Colonic mucosa (tissue), 4 donors: ENCODE measurements around the gene LRMDA. TPM values are rescaled to one million over a fixed set of nuclear protein-coding genes. Genes with fewer than 3 reads are reported as not detected.

Source experiments
- DNase-seq: peaks from one replicate; pipeline ENCODE4 v3.0.0-alpha.2; 2020
- H3K27ac ChIP-seq: fragments of 200-600 bp; one replicate; pipeline ENCODE4 v1.8.0; 2021
- H3K27me3 ChIP-seq: fragments of 200-600 bp; one replicate; pipeline ENCODE4 v1.8.0; 2021
- H3K36me3 ChIP-seq: fragments of 200-600 bp; one replicate; pipeline ENCODE4 v1.8.0; 2021
- H3K4me1 ChIP-seq: fragments of 200-600 bp; one replicate; pipeline ENCODE4 v1.8.0; 2021; ENCODE audit warnings: mild to moderate bottlenecking
- H3K4me3 ChIP-seq: fragments of 200-600 bp; one replicate; pipeline ENCODE4 v1.8.0; 2021
- H3K9ac ChIP-seq, 2 donors: one replicate each; pipeline ENCODE4 v1.7.0; 2013; ENCODE audit warnings: control low read depth in 2 of 2, low read depth in 2 of 2, low read length in 2 of 2
- H3K9me3 ChIP-seq: fragments of 200-600 bp; one replicate; pipeline ENCODE4 v1.8.0; 2021
- intact Hi-C: fragments of 100-400 bp; cut with DNase I; formaldehyde crosslinking; loops from one replicate; pipeline ENCODE4 v1.14.1; 2022
- total RNA-seq, 2 donors: library from RNA; stranded (reverse); fragmentation: NEBNext Ultra II Directional in 1 of 2; extraction: Animal tissue kit (Norgen Biotek cat#: 25700) in 1 of 2; gene quantifications; one replicate each; pipeline ENCODE4 v1.2.1, GENCODE V29; 2021
- TF ChIP-seq, protein P1 (sequence below): fragments of 200-600 bp; IDR thresholded peaks from one replicate; pipeline ENCODE4 v1.8.0; 2022; ENCODE audit warnings: antibody characterized with exemption, mild to moderate bottlenecking
- donor health status: healthy.
- donor health status: DM: no; HTN: no; CAD: no.
- donor health status: DM: no; HTN: no; CAD: no.

The LRMDA gene
- total RNA-seq, 2 donors from 2014 or later: 2.5 to 5.2 TPM

DNA sequence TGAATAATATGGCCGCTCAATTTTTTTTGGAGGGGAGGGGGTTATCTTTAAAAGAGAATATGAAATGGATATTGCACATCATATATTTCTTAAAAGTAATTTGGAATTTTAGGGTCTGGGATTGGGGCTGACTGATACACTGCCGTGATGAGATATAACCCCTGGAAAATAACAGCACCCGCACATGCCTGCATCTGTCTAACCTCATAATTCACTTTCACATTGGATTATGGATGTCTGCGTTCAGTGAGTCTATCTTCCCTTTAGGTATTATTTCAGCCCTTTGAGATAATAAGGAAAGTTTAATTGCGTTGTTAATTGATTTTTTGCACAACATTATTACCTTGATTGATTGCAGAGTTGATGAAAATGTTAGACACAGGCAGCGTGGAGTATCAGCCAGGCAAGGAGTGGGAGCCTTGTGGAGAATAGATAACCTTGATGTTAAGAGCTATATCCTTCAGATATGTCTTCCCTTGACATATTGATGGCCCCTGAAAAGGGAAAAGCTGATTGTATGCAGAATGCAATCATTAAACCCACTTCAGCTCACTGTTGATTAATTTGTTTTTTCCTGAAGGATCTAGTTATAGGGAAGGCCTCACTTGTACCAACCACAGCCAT is 1111.0 kb downstream of the LRMDA start:
- Histone ChIP-seq H3K4me1 (no peaks in the 10 kb centered on the region), H3K27me3 (no peaks in the 10 kb centered on the region), H3K27ac (no peak overlapping the region), H3K36me3 (no peaks in the 10 kb centered on the region), H3K9ac (no peak overlapping the region), H3K4me3 (no peak overlapping the region), H3K9me3 (no peaks in the 10 kb centered on the region)
- intact Hi-C loops: loop anchor here (10.0 kb wide), 1 partner anchor 218 kb away; no protein-coding TSS in a partner anchor
- no peak for DNase-seq
- TF ChIP-seq, protein P1, sequence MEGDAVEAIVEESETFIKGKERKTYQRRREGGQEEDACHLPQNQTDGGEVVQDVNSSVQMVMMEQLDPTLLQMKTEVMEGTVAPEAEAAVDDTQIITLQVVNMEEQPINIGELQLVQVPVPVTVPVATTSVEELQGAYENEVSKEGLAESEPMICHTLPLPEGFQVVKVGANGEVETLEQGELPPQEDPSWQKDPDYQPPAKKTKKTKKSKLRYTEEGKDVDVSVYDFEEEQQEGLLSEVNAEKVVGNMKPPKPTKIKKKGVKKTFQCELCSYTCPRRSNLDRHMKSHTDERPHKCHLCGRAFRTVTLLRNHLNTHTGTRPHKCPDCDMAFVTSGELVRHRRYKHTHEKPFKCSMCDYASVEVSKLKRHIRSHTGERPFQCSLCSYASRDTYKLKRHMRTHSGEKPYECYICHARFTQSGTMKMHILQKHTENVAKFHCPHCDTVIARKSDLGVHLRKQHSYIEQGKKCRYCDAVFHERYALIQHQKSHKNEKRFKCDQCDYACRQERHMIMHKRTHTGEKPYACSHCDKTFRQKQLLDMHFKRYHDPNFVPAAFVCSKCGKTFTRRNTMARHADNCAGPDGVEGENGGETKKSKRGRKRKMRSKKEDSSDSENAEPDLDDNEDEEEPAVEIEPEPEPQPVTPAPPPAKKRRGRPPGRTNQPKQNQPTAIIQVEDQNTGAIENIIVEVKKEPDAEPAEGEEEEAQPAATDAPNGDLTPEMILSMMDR: no peak

DNA sequence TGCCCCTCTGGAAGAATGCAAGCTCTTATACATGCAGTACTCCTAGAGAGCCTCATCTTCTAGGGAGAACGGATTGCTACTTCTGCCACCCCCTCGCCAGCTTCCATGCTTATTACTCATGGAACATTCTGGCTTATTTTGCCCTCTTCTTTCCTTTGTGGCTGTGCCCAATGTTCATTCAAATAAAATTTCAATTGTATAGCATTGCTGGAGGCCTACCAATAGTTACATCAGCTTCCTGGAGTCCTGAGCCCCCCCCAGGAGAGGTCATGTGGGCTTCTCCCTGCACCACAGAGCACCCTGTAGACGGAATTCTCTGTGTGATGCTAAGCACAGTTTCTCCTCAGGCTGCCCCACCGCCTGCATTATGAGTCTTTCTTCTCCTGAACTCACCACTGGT is 1112.2 kb downstream of the LRMDA start:
- intact Hi-C loops: loop anchor here (10.0 kb wide), 1 partner anchor 219 kb away; no protein-coding TSS in a partner anchor

DNA sequence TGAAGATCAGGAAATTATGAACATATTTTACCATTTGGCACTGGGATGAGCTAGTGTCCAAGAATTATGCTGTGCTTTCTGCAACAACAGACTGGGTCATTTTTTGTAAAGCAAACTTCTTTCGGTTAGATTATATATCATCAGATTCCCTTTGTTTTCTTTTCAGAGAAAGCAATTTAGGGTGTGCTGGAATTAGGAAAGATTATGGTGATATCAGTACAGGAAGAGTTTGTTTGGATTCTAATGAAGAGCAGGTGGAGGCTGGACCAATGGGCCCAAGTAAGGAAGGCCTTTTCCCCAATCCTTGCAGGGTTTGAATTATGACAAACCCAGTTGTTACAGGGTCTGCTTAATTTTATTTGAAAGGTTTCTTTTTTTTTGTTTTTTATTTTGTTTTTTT is 1113.4 kb downstream of the LRMDA start:
- H3K36me3 ChIP-seq: no peaks in the 10 kb centered on the region
- H3K4me3 ChIP-seq: no peak overlapping the region
- H3K9ac ChIP-seq: no peak overlapping the region
- H3K27me3 ChIP-seq: no peaks in the 10 kb centered on the region
- no peaks in the 10 kb centered on the region for H3K4me1 ChIP-seq
- TF ChIP-seq, protein P1: no peak
- H3K9me3 ChIP-seq: no peaks in the 10 kb centered on the region
- H3K27ac ChIP-seq: no peak overlapping the region
- intact Hi-C loops: loop anchor here (5.0 to 10.0 kb wide), 2 partner anchors 220 to 443 kb away; no protein-coding TSS in a partner anchor
- no peak for DNase-seq

More for the DNA sequence above, 1112.2 kb downstream of the LRMDA start:
- H3K27ac ChIP-seq: no peak overlapping the region
- H3K9ac ChIP-seq: no peak overlapping the region
- H3K27me3 ChIP-seq: no peaks in the 10 kb centered on the region
- H3K9me3 ChIP-seq: no peaks in the 10 kb centered on the region
- TF ChIP-seq, protein P1: no peak
- H3K36me3 ChIP-seq: no peaks in the 10 kb centered on the region
- no peak overlapping the region for H3K4me3 ChIP-seq
- no peaks in the 10 kb centered on the region for H3K4me1 ChIP-seq
- DNase-seq: no peak

DNA sequence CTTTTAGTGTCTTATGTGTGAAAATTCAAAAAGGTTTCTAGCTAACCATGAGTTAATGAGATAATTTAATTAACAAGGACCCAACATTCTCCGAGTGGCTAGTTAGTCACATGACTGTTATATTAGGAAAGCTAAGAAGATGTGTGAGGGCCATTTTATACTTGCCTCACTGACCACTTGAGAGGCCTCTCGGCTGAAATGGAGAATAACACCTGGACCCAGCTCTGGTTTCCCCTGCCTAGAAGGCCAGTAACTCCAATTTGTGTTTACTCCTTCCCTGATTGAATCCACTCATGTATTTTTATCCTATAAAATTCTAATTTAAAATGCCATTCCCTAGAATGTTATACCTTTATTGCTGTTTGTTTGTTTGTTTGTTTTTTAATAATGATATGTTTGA is 1115.0 kb downstream of the LRMDA start:
- Histone ChIP-seq H3K9ac (no peak overlapping the region), H3K4me1 (no peaks in the 10 kb centered on the region), H3K27ac (no peak overlapping the region), H3K9me3 (no peaks in the 10 kb centered on the region), H3K27me3 (no peaks in the 10 kb centered on the region), H3K36me3 (no peaks in the 10 kb centered on the region), H3K4me3 (no peak overlapping the region)
- intact Hi-C loops: loop anchor here (5.0 to 10.0 kb wide), 2 partner anchors 222 to 441 kb away; no protein-coding TSS in a partner anchor
- TF ChIP-seq, protein P1: no peak
- DNase-seq: no peak

DNA sequence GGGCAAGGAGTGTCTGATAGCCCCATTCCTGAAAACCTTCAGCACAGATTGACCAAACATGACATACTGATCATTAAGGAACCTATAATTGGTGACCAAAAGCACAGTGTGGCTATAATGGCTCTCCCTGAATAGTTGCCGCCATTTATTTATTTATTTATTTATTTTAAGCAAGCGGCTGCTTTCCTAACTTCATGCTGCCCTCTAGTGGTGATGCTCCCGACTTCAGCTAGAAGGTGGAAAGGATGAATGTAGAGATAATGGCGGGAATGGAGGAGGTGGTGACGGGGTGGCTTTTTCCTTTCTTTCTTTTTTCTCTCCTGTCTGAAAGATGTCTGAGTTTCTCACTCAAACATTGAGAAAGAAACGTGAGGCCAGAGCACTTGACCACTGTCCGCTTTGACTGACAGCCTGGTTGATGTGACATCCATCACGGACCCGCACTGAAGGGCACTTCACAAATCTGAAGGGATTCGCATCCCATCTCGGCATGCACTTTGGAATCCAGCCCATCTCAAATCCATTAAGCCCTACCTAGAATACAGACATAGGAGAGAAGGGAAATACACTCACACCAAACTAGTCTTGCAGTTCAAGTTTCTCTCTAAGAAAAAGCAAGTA is 1116.0 kb downstream of the LRMDA start:
- Histone ChIP-seq H3K9ac (no peak overlapping the region), H3K27me3 (no peaks in the 10 kb centered on the region), H3K36me3 (no peaks in the 10 kb centered on the region), H3K27ac (no peak overlapping the region), H3K9me3 (no peaks in the 10 kb centered on the region), H3K4me1 (no peaks in the 10 kb centered on the region), H3K4me3 (no peak overlapping the region)
- peak; percentile 86 for DNase-seq
- intact Hi-C loops: loop anchor here (5.0 to 10.0 kb wide), 2 partner anchors 223 to 440 kb away; no protein-coding TSS in a partner anchor
- TF ChIP-seq, protein P1: peak; percentile 64
